Activated T-helper 1 cell treated with anti-CD3 and anti-CD28 coated beads, Interleukin-2, amount 50 U/mL, for 16 hours (primary cell): ENCODE data around the gene KANSL1L.
"Not testable (repeated sequence)": the region's sequence is repeated elsewhere in the genome, so short reads cannot be mapped to it uniquely, and the experiment has no call there.

Experiments used
- DNase-seq, 2 donors: peaks; one replicate each; pipeline ENCODE4 v3.0.0-alpha.2; 2020; ENCODE audit warnings: low read depth in 1 of 2, low spot score in 1 of 2

KANSL1L gene, protein sequence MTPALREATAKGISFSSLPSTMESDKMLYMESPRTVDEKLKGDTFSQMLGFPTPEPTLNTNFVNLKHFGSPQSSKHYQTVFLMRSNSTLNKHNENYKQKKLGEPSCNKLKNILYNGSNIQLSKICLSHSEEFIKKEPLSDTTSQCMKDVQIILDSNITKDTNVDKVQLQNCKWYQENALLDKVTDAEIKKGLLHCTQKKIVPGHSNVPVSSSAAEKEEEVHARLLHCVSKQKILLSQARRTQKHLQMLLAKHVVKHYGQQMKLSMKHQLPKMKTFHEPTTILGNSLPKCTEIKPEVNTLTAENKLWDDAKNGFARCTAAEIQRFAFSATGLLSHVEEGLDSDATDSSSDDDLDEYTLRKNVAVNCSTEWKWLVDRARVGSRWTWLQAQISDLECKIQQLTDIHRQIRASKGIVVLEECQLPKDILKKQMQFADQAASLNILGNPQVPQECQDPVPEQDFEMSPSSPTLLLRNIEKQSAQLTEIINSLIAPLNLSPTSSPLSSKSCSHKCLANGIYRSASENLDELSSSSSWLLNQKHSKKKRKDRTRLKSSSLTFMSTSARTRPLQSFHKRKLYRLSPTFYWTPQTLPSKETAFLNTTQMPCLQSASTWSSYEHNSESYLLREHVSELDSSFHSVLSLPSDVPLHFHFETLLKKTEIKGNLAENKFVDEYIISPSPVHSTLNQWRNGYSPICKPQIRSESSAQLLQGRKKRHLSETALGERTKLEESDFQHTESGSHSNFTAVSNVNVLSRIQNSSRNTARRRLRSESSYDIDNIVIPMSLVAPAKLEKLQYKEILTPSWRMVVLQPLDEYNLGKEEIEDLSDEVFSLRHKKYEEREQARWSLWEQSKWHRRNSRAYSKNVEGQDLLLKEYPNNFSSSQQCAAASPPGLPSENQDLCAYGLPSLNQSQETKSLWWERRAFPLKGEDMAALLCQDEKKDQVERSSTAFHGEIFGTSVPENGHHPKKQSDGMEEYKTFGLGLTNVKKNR

DNA sequence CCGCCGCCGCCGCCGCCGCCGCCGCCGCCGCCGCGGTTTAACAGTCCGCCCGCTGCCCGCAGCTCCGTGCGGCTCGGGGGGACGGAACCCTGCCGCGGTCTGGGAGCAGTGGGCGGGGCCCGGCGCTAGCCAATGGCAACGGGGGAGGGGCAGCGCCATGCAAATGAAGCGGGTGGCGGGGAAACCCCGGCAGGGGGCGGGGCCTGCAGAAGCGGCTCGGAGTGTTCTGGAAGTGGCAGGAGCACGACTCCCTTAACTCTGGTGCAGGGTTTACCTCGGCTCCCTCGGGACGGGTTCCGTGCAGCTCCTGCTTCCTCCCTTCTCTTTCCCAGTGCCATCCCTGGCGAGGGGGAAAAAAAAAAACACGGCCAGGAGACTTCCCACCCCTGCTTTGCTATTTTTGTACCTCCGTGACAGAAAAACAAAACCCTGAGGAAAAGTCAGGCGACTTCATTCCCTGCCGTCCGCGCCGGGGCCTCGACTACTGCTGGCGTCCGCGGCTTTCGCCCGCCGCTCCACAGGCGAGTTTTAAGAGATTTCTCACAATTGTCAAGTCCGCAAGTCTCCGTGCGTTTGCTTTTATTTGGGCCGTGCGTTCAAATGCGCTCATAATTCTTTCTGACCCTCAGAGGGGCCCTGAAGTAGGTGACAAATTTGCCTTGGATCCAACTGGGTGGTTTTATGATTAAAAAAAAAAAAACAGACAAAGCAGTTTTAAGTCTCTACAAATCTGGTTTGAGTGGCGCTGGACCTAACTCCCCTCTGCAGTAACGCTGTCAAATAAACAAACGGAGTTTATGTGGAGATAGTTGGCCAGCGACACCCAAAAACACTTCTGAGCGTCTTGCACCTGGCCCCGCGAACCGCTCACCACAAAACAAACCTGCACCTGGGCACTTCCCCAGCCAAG lies at the start of gene KANSL1L:
Gene KANSL1L, minus strand, starts transcription at position 101 of the 910 bp plus-strand sequence. CDS start 16,827 bp downstream, outside the sequence.
- peak; percentile 92 to 95 for DNase-seq

DNA sequence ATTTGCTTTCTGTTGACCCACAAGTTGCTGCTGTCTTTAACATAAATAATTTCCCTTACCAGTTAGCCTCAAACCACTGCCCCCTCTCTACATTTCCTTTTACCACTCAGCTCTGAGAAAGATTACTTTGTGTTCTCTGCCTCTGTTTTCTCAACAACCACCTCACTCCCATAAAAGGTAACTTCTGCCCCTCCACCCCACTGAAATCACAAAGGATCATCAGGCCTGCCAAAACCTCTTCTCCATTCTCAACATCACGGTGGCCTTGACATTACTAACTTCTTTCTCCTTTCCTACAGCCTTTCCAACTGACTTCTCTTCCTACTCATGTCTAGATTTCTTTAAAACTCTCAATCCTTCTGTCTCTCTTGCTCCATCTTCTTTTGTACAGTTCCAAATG lies 43.9 kb upstream of the KANSL1L start:
- DNase-seq: no peak

GRCh38 chr2:210210185-210210584 lies 39.0 kb upstream of the KANSL1L start:
- DNase-seq: no peak

- no peak for DNase-seq
Measured at GRCh38 chr2:210207929-210208328, 36.7 kb upstream of the KANSL1L start.

DNA sequence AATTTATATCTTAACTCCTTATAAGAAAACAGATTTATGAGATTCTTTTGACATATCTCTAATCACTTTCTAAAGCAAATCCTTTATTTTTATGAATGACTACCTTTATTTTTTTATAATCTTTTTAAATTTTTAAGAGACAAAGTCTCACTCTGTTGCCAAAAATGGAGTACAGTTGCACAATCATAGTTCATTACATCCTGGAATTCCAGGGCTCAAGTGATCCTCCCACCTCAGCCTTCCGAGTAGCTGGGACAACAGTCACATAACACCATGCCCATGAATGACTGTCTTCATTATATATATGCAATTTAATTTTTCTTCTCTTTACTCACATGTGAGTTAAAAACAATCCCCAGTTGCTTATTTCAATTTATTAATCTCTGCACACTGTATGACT lies 32.3 kb upstream of the KANSL1L start:
- no peak for DNase-seq

GRCh38 chr2:210203147-210203546 lies 31.9 kb upstream of the KANSL1L start:
- no peak for DNase-seq

DNA sequence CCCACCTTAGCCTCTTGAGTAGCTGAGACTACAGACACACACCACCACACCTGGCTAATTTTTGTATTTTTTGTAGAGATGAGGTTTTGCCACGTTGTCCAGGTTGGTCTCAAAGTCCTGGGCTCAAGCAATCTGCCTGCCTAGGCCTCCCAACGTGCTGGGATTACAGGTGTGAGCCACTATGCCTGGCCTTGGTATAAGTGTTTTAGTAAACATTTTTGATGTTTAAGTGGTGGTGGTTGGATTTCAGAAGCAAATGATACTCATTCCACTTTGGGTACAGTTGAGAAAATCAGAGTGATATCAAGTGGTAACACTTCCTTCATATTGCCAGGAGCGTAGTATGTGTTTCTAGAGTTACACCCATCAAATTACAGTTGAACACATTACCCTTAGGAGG lies 28.6 kb upstream of the KANSL1L start:
- no peak for DNase-seq

GRCh38 chr2:210199186-210199765 lies 28.1 kb upstream of the KANSL1L start:
- no peak for DNase-seq

- no peak for DNase-seq
Measured at GRCh38 chr2:210198326-210198725, 27.1 kb upstream of the KANSL1L start.

GRCh38 chr2:210197720-210198119 lies 26.5 kb upstream of the KANSL1L start:
- no peak for DNase-seq

GRCh38 chr2:210195101-210195852 lies 24.1 kb upstream of the KANSL1L start:
- DNase-seq: no peak

- DNase-seq: no peak
Measured at GRCh38 chr2:210190345-210190744, 19.1 kb upstream of the KANSL1L start.

GRCh38 chr2:210189452-210190138 lies 18.4 kb upstream of the KANSL1L start:
- DNase-seq: no peak

- no peak for DNase-seq
Measured at GRCh38 chr2:210188755-210189154, 17.5 kb upstream of the KANSL1L start.

GRCh38 chr2:210188190-210188589 lies 17.0 kb upstream of the KANSL1L start:
- no peak for DNase-seq

GRCh38 chr2:210183936-210184335 lies 12.7 kb upstream of the KANSL1L start:
- not testable (repeated sequence) for DNase-seq

GRCh38 chr2:210181606-210182088 lies 10.4 kb upstream of the KANSL1L start:
- not testable (repeated sequence) for DNase-seq

DNA sequence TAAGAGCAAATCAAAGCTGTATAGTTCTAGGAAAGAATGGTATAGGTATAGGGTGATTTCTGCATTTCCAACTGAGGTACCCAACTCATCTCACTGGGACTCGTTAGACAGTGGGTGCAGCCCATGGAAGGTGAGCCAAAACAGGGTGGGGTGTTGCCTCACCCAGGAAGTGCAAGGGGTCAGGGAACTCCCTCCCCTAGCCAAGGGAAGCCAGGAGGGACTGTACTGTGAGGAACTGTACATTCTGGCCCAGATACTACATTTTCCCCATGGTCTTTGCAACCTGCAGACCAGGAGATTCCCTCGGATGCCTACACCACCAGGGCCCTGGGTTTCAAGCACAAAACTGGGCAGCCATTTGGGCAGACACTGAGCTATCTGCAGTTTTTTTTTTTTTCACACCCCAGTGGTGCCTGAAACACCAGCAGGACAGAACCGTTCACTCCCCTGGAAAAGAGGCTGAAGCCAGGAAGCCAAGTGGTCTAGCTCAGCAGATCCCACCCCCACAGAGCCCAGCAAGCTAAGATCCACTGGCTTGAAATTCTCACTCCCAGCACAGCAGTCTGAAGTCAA lies 9.9 kb upstream of the KANSL1L start:
- not testable (repeated sequence) for DNase-seq

- no peak for DNase-seq
Measured at GRCh38 chr2:210180477-210180876, 9.3 kb upstream of the KANSL1L start.
